Transverse colon (tissue), 4 donors: ENCODE data around the gene NAA80. TPM values are rescaled to one million over a fixed set of nuclear protein-coding genes. Genes with fewer than 3 reads are reported as not detected.
A peak's percentile ranks its signal among the peaks of the same experiment; 100 is the strongest.

Experiments used
- DNase-seq: peaks from one replicate; pipeline ENCODE4 v3.0.0-alpha.2; 2019
- H3K27ac ChIP-seq, 4 donors: fragments of 200-600 bp; sonication (generic); 2 replicates each; pipeline ENCODE4 v1.5.1; 2016 to 2018; ENCODE audit warnings: inconsistent platforms in 4 of 4
- H3K27me3 ChIP-seq: fragments of 200-600 bp; sonication (generic); 2 replicates; pipeline ENCODE4 v1.5.1; 2017; ENCODE audit warnings: inconsistent platforms
- H3K36me3 ChIP-seq, 4 donors: fragments of 200-600 bp; sonication (generic); 2 replicates each; pipeline ENCODE4 v1.5.1; 2017 to 2019; ENCODE audit warnings: inconsistent platforms in 4 of 4
- H3K4me1 ChIP-seq, 4 donors: fragments of 200-600 bp; sonication (generic); 2 replicates each; pipeline ENCODE4 v1.5.1; 2017 to 2020; ENCODE audit warnings: inconsistent platforms in 4 of 4
- H3K4me3 ChIP-seq, 4 donors: fragments of 200-600 bp; sonication (generic); 1 replicate in 1 of 4; 2 replicates in 3 of 4; pipeline versions ENCODE4 v1.5.1 to v1.6.1; 2017 to 2019; ENCODE audit warnings: inconsistent platforms in 4 of 4
- H3K9me3 ChIP-seq, 2 donors: fragments of 200-600 bp; sonication (generic); 2 replicates each; pipeline ENCODE4 v1.5.1; 2017 to 2019; ENCODE audit warnings: inconsistent platforms in 2 of 2
- EP300 ChIP-seq: sonication (generic); formaldehyde crosslinking; IDR thresholded peaks from one replicate; pipeline ENCODE4 v1.6.1; 2017; ENCODE audit warnings: antibody characterized with exemption, low read depth
- POLR2A ChIP-seq: fragments of 450-650 bp; IDR thresholded peaks from one replicate; pipeline ENCODE4 v1.6.1; 2016; ENCODE audit warnings: antibody characterized with exemption, mild to moderate bottlenecking, moderate library complexity
- POLR2AphosphoS5 ChIP-seq, 3 donors: sonication (generic); formaldehyde crosslinking; IDR thresholded peaks; one replicate each; pipeline ENCODE4 v1.6.1; 2016; ENCODE audit warnings: antibody characterized with exemption in 3 of 3
- WGBS, 2 donors: methylation state at CpG; one replicate each; pipeline ENCODE4 v1.1.5; 2018; ENCODE audit warnings: low coverage in 1 of 2; 5-methylcytosine and 5-hydroxymethylcytosine counted together
- in situ Hi-C, 4 donors: fragments of 200-750 bp; cut with MboI; loops; one replicate each; pipeline versions ENCODE4 v1.15.0 to v1.15.1; 2017; ENCODE audit warnings: low sequenced_read_pairs in 3 of 4, low pct_ligation_motif_present in 1 of 4, low pct_unique_long_range_greater_than_20kb in 1 of 4
- intact Hi-C: fragments of 100-400 bp; cut with DNase I; formaldehyde crosslinking; loops from one replicate; pipeline ENCODE4 v1.15.1; 2023; ENCODE audit warnings: low total_unique reads
- total RNA-seq, 4 donors: library from RNA; depleted of rRNA; stranded (reverse); fragments of >200 nt; gene quantifications; one replicate each; pipeline ENCODE4 v1.1.0, GENCODE V29; 2016
- TF ChIP-seq, protein P1 (sequence below), 5 experiments: fragments of 200-600 bp in 3 of 5; fragments of 450-650 bp in 2 of 5; sonication (generic) in 3 of 5; IDR thresholded peaks; 1 replicate in 2 of 5; 2 replicates in 3 of 5; pipeline ENCODE4 v1.5.1; 2016 to 2017; ENCODE audit warnings: antibody characterized with exemption in 5 of 5, inconsistent platforms in 3 of 5, mild to moderate bottlenecking in 2 of 5, moderate library complexity in 1 of 5

The NAA80 gene
- total RNA-seq, 4 donors from 2014 or later: 5.2 to 13.0 (median 7.8) TPM

GRCh38 chr3:50327943-50328691 lies 28.9 kb upstream of the NAA80 start, which contains the start of gene TUSC2:
TSS of gene TUSC2 (minus strand) at chr3:50328223. CDS start at chr3:50328099, 124 bp downstream.
- Histone ChIP-seq H3K27ac (peak within 1 kb of the TSS; percentile 89 to 93 (median 90)), H3K4me1 (peaks cover 8 to 32% (median 25%) of the 10 kb centered on the region in 4 donors), H3K9me3 (no peaks in the 10 kb centered on the region), H3K36me3 (peaks cover 0 to 22% (median 5%) of the 10 kb centered on the region in 4 donors), H3K27me3 (no peaks in the 10 kb centered on the region), H3K4me3 (peak within 1 kb of the TSS; percentile 74 to 99 (median 98))
- intact Hi-C loops: no loop called here
- TF ChIP-seq POLR2A (peak; percentile 87), POLR2AphosphoS5 (IDR thresholded peaks at IDR 0.05) (peak; percentile 90 to 94 (median 94))
- TF ChIP-seq, protein P1, sequence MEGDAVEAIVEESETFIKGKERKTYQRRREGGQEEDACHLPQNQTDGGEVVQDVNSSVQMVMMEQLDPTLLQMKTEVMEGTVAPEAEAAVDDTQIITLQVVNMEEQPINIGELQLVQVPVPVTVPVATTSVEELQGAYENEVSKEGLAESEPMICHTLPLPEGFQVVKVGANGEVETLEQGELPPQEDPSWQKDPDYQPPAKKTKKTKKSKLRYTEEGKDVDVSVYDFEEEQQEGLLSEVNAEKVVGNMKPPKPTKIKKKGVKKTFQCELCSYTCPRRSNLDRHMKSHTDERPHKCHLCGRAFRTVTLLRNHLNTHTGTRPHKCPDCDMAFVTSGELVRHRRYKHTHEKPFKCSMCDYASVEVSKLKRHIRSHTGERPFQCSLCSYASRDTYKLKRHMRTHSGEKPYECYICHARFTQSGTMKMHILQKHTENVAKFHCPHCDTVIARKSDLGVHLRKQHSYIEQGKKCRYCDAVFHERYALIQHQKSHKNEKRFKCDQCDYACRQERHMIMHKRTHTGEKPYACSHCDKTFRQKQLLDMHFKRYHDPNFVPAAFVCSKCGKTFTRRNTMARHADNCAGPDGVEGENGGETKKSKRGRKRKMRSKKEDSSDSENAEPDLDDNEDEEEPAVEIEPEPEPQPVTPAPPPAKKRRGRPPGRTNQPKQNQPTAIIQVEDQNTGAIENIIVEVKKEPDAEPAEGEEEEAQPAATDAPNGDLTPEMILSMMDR (IDR thresholded peaks at IDR 0.05): no peak
- in situ Hi-C loops: no loop called here
- 0 to 2% methylated on average over 1 to 52 of the region's 55 CpGs for WGBS, 2 donors
- peak; percentile 99 for DNase-seq

DNA sequence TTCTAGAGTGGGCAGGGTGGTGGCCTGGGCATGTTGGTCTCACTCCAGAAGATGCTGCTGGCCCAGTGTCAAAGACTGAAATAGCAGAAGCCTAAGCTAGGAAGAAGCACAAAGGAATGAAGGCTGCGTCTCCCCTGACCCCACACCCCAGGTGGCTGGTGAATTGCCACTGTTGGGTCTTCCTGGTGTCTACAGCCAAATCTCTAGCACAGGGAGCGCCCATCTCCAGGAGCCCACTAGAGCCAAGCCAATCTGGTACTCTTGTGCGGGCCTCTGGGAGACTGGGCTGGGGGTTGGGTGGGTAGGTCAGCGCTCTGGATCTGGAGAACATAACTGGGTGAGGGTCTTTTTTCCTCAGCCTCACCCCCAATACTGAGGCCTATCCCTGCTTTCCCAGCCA lies 27.9 kb upstream of the NAA80 start:
- in situ Hi-C loops (no loop called here), intact Hi-C loops (no loop called here)
- Histone ChIP-seq H3K4me1 (peaks cover 9 to 40% (median 31%) of the 10 kb centered on the region in 4 donors), H3K36me3 (peaks cover 0 to 22% (median 5%) of the 10 kb centered on the region in 4 donors), H3K27ac (peak overlapping the region; percentile 89 to 93 (median 90)), H3K4me3 (peak overlapping the region; percentile 74 to 99 (median 98)), H3K27me3 (no peaks in the 10 kb centered on the region), H3K9me3 (no peaks in the 10 kb centered on the region)
- TF ChIP-seq EP300 (no peak), POLR2AphosphoS5 (IDR thresholded peaks at IDR 0.05) (no peak)
- TF ChIP-seq, protein P1 (IDR thresholded peaks at IDR 0.05): no peak
- WGBS, 2 donors: 79% methylated on average over 4 of the region's 4 CpGs; no CpG with 5 or more reads in 1 of the 2 donors
- no peak for DNase-seq

DNA sequence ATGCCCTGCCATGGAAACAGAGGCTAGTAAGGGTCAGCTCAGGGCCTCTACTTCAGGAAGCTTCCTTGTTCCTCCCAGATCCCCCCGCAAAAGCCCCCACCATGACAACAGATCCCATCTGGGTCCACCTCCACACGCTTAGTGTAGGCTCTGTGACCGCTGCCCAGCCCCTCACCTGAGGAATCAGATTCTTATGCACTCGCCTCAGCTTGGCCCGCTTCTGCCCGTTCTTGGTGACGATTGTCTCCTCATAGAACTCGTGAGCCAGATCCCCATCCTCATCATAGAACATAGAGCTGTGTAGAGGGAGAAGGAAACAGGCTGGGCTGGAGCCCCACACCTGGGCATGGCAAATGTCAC lies 27.0 kb upstream of the NAA80 start:
- Histone ChIP-seq H3K4me3 (no peak overlapping the region), H3K27ac (no peak overlapping the region), H3K4me1 (peaks cover 12 to 45% (median 35%) of the 10 kb centered on the region in 4 donors), H3K9me3 (no peaks in the 10 kb centered on the region), H3K36me3 (peaks cover 0 to 17% (median 2%) of the 10 kb centered on the region in 4 donors), H3K27me3 (no peaks in the 10 kb centered on the region)
- intact Hi-C loops: no loop called here
- TF ChIP-seq POLR2AphosphoS5 (IDR thresholded peaks at IDR 0.05) (no peak), EP300 (no peak), POLR2A (no peak)
- TF ChIP-seq, protein P1 (IDR thresholded peaks at IDR 0.05): no peak
- 92% methylated on average over 8 of the region's 8 CpGs; no CpG with 5 or more reads in 1 of the 2 donors for WGBS, 2 donors
- in situ Hi-C loops: no loop called here
- no peak for DNase-seq

DNA sequence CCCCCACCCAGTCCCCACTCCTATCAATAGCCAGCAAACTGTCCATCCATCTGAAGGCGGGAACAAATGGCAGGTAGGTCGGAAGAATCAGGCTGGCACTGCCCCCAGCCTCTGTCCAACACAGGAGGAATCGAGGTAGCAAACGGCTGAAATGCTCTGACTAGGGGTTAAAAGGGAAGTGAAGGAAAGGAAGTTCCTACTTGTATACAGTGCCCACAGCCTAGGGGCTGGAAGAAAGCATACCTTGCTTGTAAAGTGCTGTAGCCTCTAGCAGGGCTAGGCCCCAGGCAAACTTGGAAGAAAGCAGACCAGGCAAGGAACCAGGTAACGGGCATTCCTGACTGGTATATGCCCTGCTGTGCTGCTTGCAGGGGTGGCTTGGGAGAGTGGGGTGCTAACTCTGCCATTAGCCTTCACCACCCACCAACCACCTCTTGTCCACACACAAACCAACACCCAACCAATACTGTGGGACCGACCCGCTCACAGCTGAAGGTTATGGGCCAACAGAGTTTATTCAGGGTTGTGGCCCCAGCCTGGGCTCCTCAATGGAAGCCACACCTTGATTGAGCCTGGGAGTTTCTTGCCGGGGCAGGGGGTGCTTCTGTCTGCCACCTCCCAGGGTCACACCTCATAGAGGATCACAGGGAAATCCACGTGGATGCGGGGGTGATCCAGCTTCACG lies 26.4 kb upstream of the NAA80 start:
- peaks cover 12 to 45% (median 35%) of the 10 kb centered on the region in 4 donors for H3K4me1 ChIP-seq
- no peaks in the 10 kb centered on the region for H3K9me3 ChIP-seq
- H3K36me3 ChIP-seq: peaks cover 0 to 12% (median 0%) of the 10 kb centered on the region in 4 donors
- WGBS, 2 donors: 68 to 87% methylated on average over 4 to 11 of the region's 11 CpGs
- no peaks in the 10 kb centered on the region for H3K27me3 ChIP-seq
- in situ Hi-C loops: no loop called here
- intact Hi-C loops: no loop called here
- no peak for DNase-seq
- TF ChIP-seq, protein P1 (IDR thresholded peaks at IDR 0.05): no peak
- TF ChIP-seq POLR2A: no peak
- TF ChIP-seq POLR2AphosphoS5 (IDR thresholded peaks at IDR 0.05): no peak
- TF ChIP-seq EP300: no peak
- no peak overlapping the region for H3K4me3 ChIP-seq
- no peak overlapping the region for H3K27ac ChIP-seq
